Activated naive CD8-positive, alpha-beta T cell (primary cell): Measurements from ENCODE around the gene ZYG11B.
"Not testable (repeated sequence)": the region's sequence is repeated elsewhere in the genome, so short reads cannot be mapped to it uniquely, and the experiment has no call there.

Experiments used
- H3K27ac Mint-ChIP-seq: one replicate; pipeline ENCODE4 v1.8.0; 2021; ENCODE audit warnings: mixed read lengths
- H3K27me3 Mint-ChIP-seq: one replicate; pipeline ENCODE4 v1.8.0; 2021; ENCODE audit warnings: mixed read lengths
- H3K36me3 Mint-ChIP-seq: one replicate; pipeline ENCODE4 v1.8.0; 2021; ENCODE audit warnings: mixed read lengths
- H3K4me1 Mint-ChIP-seq: one replicate; pipeline ENCODE4 v1.8.0; 2021; ENCODE audit warnings: low read depth, mixed read lengths
- H3K4me3 Mint-ChIP-seq: one replicate; pipeline ENCODE4 v1.8.0; 2021; ENCODE audit warnings: mild to moderate bottlenecking, mixed read lengths
- H3K9me3 Mint-ChIP-seq: one replicate; pipeline ENCODE4 v1.8.0; 2021; ENCODE audit warnings: low read depth, mixed read lengths

Gene ZYG11B

GRCh38 chr1:52767596-52768280, 41.5 kb downstream of the ZYG11B start:
- Mint-ChIP-seq H3K4me3 (no peak overlapping the region), H3K27ac (no peak overlapping the region), H3K36me3 (peaks cover 15% of the 10 kb centered on the region), H3K27me3 (no peaks in the 10 kb centered on the region), H3K4me1 (peaks cover 10% of the 10 kb centered on the region), H3K9me3 (no peaks in the 10 kb centered on the region)

GRCh38 chr1:52769346-52770033, 43.2 kb downstream of the ZYG11B start:
- Mint-ChIP-seq H3K27me3 (no peaks in the 10 kb centered on the region), H3K27ac (no peak overlapping the region), H3K4me1 (peaks cover 10% of the 10 kb centered on the region), H3K36me3 (peaks cover 20% of the 10 kb centered on the region), H3K9me3 (no peaks in the 10 kb centered on the region), H3K4me3 (no peak overlapping the region)

GRCh38 chr1:52771384-52771783, 45.1 kb downstream of the ZYG11B start:
- H3K4me3 Mint-ChIP-seq: no peak overlapping the region
- peaks cover 10% of the 10 kb centered on the region for H3K4me1 Mint-ChIP-seq
- H3K27ac Mint-ChIP-seq: no peak overlapping the region
- no peaks in the 10 kb centered on the region for H3K27me3 Mint-ChIP-seq
- H3K36me3 Mint-ChIP-seq: peaks cover 22% of the 10 kb centered on the region
- H3K9me3 Mint-ChIP-seq: no peaks in the 10 kb centered on the region

GRCh38 chr1:52786148-52786547, 59.9 kb downstream of the ZYG11B start:
- peaks cover 11% of the 10 kb centered on the region for H3K36me3 Mint-ChIP-seq
- no peaks in the 10 kb centered on the region for H3K4me1 Mint-ChIP-seq
- no peaks in the 10 kb centered on the region for H3K9me3 Mint-ChIP-seq
- no peak overlapping the region for H3K4me3 Mint-ChIP-seq
- no peak overlapping the region for H3K27ac Mint-ChIP-seq
- no peaks in the 10 kb centered on the region for H3K27me3 Mint-ChIP-seq

- H3K4me1 Mint-ChIP-seq, H3K36me3 Mint-ChIP-seq, H3K27me3 Mint-ChIP-seq, H3K27ac Mint-ChIP-seq, H3K4me3 Mint-ChIP-seq, H3K9me3 Mint-ChIP-seq: not testable (repeated sequence)
These were observed 64.2 kb downstream of the ZYG11B start for GRCh38 chr1:52790429-52790828.

GRCh38 chr1:52792036-52792435, 65.8 kb downstream of the ZYG11B start:
- Mint-ChIP-seq H3K36me3 (peaks cover 16% of the 10 kb centered on the region), H3K4me3 (no peak overlapping the region), H3K4me1 (no peaks in the 10 kb centered on the region), H3K27ac (no peak overlapping the region), H3K27me3 (no peaks in the 10 kb centered on the region), H3K9me3 (no peaks in the 10 kb centered on the region)

- not testable (repeated sequence) for H3K4me1 Mint-ChIP-seq
These were observed 67.5 kb downstream of the ZYG11B start for GRCh38 chr1:52793717-52794116.

GRCh38 chr1:52795464-52795863, 69.2 kb downstream of the ZYG11B start:
- no peaks in the 10 kb centered on the region for H3K4me1 Mint-ChIP-seq
- H3K9me3 Mint-ChIP-seq: no peaks in the 10 kb centered on the region
- no peak overlapping the region for H3K27ac Mint-ChIP-seq
- no peaks in the 10 kb centered on the region for H3K27me3 Mint-ChIP-seq
- H3K4me3 Mint-ChIP-seq: no peak overlapping the region
- peaks cover 12% of the 10 kb centered on the region for H3K36me3 Mint-ChIP-seq

More at GRCh38 chr1:52793717-52794116, 67.5 kb downstream of the ZYG11B start:
- H3K27ac Mint-ChIP-seq, H3K9me3 Mint-ChIP-seq, H3K4me3 Mint-ChIP-seq, H3K27me3 Mint-ChIP-seq: not testable (repeated sequence)
- H3K36me3 Mint-ChIP-seq: peaks cover 15% of the 10 kb centered on the region

- Mint-ChIP-seq H3K36me3 (peaks cover 12% of the 10 kb centered on the region), H3K4me1 (no peaks in the 10 kb centered on the region), H3K9me3 (no peaks in the 10 kb centered on the region), H3K27me3 (no peaks in the 10 kb centered on the region), H3K4me3 (no peak overlapping the region), H3K27ac (no peak overlapping the region)
These were observed 72.1 kb downstream of the ZYG11B start for GRCh38 chr1:52798331-52798730.

GRCh38 chr1:52801011-52801410, 74.8 kb downstream of the ZYG11B start:
- peaks cover 6% of the 10 kb centered on the region for H3K36me3 Mint-ChIP-seq
- H3K27ac Mint-ChIP-seq: no peak overlapping the region

GRCh38 chr1:52804083-52804482, 77.8 kb downstream of the ZYG11B start:
- not testable (repeated sequence) for H3K36me3 Mint-ChIP-seq, H3K4me3 Mint-ChIP-seq, H3K27me3 Mint-ChIP-seq, H3K27ac Mint-ChIP-seq, H3K9me3 Mint-ChIP-seq, H3K4me1 Mint-ChIP-seq

More at GRCh38 chr1:52801011-52801410, 74.8 kb downstream of the ZYG11B start:
- Mint-ChIP-seq H3K4me3 (no peak overlapping the region), H3K27me3 (no peaks in the 10 kb centered on the region), H3K4me1 (no peaks in the 10 kb centered on the region), H3K9me3 (no peaks in the 10 kb centered on the region)

- Mint-ChIP-seq H3K27ac (no peak overlapping the region), H3K36me3 (peaks cover 10% of the 10 kb centered on the region), H3K4me3 (no peak overlapping the region), H3K9me3 (no peaks in the 10 kb centered on the region), H3K4me1 (no peaks in the 10 kb centered on the region), H3K27me3 (no peaks in the 10 kb centered on the region)
These were observed 88.2 kb downstream of the ZYG11B start for GRCh38 chr1:52814465-52814864.

GRCh38 chr1:52820830-52821229, 94.6 kb downstream of the ZYG11B start:
- not testable (repeated sequence) for H3K27ac Mint-ChIP-seq, H3K4me3 Mint-ChIP-seq, H3K27me3 Mint-ChIP-seq, H3K36me3 Mint-ChIP-seq, H3K9me3 Mint-ChIP-seq, H3K4me1 Mint-ChIP-seq

GRCh38 chr1:52825868-52826267, 99.6 kb downstream of the ZYG11B start:
- Mint-ChIP-seq H3K9me3 (no peaks in the 10 kb centered on the region), H3K4me1 (no peaks in the 10 kb centered on the region), H3K27me3 (no peaks in the 10 kb centered on the region), H3K4me3 (no peak overlapping the region), H3K27ac (no peak overlapping the region), H3K36me3 (peaks cover 7% of the 10 kb centered on the region)

- Mint-ChIP-seq H3K27me3 (peaks cover 5% of the 10 kb centered on the region), H3K27ac (no peak overlapping the region), H3K4me3 (no peak overlapping the region), H3K4me1 (no peaks in the 10 kb centered on the region), H3K36me3 (no peaks in the 10 kb centered on the region), H3K9me3 (no peaks in the 10 kb centered on the region)
These were observed 108.5 kb downstream of the ZYG11B start for GRCh38 chr1:52834798-52835197.

GRCh38 chr1:52836035-52836434, 109.8 kb downstream of the ZYG11B start:
- no peak overlapping the region for H3K27ac Mint-ChIP-seq
- no peaks in the 10 kb centered on the region for H3K9me3 Mint-ChIP-seq
- no peak overlapping the region for H3K4me3 Mint-ChIP-seq
- peaks cover 6% of the 10 kb centered on the region for H3K27me3 Mint-ChIP-seq
- no peaks in the 10 kb centered on the region for H3K4me1 Mint-ChIP-seq
- H3K36me3 Mint-ChIP-seq: no peaks in the 10 kb centered on the region
